ENCODE data around the gene ZFAND3. TPM values are rescaled to one million over a fixed set of nuclear protein-coding genes. Genes with fewer than 3 reads are reported as not detected.
A peak's percentile ranks its signal among the peaks of the same experiment; 100 is the strongest.
"Not testable (repeated sequence)": the region's sequence is repeated elsewhere in the genome, so short reads cannot be mapped to it uniquely, and the experiment has no call there.

ZFAND3 gene
- total RNA-seq, 1 donor: 27.7 TPM

DNA sequence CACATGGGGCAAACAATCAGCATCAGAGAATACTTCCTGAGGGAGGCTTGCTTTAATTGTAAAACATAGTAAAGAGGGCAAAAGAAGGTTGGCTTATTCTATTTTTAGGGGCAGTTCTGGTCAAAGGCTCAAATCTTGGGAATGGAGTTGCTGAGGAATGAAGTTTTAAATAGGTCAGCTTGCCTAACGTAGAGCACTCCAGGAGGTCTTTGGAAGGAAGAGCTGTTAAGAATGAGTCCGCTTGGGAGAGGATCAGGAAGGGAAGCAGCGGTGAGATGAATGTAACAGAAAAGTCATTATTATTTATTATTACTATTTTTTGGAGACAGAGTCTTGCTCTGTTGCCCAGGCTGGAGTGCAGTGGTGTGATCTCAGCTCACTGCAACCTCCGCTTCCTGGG, 108.7 kb downstream of the ZFAND3 start:
- no peak for DNase-seq (ENCODE audit: low read depth in 2 of 3, low spot score in 2 of 3)

DNA sequence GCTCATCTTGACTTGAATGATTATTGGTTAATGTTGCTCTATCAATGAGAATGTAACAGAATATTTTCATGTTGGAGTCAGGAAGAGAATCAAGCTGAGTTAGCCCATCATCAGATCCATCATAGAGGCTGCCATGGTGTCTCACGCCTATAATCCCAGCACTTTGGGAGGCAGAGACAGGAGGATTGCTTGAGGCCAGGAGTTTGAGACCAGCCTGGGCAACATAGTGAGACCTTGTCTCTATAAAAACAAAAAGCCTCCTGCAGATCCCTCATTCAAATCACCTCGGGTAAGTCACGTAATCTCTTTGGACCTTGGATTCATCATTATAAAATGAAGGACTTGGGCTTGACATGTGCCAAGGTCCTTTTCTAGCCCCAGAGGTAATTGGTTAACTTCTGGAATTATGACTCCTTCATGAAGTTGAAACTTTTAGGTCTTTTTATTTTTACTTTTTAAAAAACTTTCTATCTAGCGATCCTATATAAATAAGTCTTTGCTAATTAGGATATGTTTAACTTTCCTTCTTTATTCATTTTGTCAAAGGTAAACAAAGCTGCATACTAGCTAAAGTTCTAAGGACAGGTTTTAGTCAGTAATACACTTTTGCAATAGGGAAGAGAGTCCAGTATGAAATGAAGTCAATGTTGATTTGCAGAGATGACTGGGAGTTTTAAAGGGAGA, 110.9 kb downstream of the ZFAND3 start:
- no peak for DNase-seq (ENCODE audit: low read depth in 2 of 3, low spot score in 2 of 3)

DNA sequence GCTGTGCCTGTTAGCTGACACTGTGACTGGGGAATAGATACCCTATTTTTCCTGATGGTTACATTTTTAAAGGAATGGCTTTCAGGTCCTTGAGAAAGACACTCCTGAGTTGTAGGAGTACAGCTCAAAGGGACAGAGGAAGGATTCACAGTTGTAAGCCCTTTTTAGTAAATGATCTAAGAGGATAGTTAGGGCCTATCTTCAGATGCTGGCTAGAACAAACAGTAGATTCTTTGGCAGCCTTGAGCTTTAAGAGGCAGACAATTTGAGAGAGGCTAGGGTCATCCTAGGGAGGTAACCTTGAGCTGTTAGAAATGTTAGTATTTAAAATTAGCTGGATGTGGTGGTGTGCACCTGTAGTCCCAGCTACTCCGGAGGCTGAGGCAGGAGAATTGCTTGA, 111.5 kb downstream of the ZFAND3 start:
- DNase-seq (ENCODE audit: low read depth in 2 of 3, low spot score in 2 of 3): no peak

DNA sequence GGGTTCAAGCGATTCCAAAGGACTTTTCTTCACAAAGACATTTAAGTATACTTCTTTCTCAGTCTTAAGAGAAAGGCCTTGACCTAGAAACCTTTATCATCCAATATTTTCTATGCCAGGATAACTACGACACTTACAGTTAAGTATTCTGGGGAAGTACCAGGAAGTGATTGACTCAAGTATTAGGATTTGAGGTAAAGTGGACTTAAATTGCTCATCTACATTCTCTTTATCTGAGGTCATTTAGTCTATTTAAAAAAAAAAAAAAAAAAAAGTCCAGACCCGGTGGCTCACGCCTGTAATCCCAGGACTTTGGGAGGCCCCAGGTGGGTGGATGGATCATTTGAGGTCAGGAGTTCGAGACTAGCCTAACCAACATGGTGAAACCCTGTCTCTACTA, 114.7 kb downstream of the ZFAND3 start:
- no peak for DNase-seq (ENCODE audit: low read depth in 2 of 3, low spot score in 2 of 3)

DNA sequence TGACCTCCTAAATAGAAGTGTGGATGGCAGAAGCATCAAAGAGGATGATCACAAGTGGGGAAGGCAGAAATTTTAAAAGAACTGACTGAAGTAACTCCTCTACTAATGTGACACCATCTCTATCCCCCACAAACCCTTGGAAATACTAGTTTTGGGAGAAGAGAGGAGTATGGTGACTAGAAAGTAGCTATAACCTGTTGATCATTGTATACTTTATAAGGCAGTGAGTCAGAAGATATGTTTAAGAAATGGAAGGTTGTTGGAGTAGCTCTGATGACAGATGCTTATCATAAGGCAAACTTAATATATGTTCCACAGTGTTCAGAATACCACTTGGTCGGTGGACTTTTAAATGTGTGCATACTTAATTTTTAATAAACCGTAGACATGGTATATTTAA, 116.6 kb downstream of the ZFAND3 start:
- no peak for DNase-seq (ENCODE audit: low read depth in 2 of 3, low spot score in 2 of 3)

DNA sequence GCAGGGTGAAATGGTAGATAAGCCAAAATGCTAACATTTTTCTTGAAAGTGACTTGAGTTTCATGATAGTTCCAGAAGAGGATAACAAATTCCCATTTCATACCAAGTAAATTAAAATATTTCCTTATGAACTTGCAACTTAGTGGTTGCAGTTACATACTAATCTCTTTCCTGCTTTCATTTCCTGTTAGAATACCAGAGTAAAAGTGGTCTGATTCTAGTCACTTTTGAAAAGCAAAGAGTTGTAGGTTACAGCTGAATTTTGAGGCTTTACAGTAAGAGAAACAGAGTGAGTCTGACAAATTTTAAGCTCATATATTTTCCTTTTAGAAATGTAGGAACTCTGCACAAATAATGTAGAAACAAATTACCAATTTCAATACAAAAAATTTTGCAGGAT, 117.4 kb downstream of the ZFAND3 start:
- DNase-seq (ENCODE audit: low read depth in 2 of 3, low spot score in 2 of 3): peak in 2 of 3 donors; percentile 13 to 53

DNA sequence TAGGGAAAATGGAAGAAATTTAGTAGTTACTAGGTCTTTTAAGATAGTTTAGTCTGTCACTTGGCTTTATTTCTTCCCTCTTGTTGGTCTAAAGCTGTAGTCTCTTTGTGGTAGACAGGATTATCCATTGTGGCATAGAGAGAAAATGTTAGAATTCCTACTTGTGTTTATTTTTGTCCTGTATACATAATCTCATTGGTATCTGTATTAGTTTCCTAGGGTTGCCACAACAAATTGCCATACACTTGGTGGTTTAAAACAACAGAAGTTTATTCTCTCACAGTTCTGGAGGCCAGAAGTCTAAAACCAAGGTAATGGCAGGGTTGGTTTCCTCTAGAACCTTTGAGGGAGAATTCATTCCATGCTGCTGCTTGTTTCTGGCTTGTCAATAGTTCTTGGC, 119.4 kb downstream of the ZFAND3 start:
- no peak for DNase-seq (ENCODE audit: low read depth in 2 of 3, low spot score in 2 of 3)

DNA sequence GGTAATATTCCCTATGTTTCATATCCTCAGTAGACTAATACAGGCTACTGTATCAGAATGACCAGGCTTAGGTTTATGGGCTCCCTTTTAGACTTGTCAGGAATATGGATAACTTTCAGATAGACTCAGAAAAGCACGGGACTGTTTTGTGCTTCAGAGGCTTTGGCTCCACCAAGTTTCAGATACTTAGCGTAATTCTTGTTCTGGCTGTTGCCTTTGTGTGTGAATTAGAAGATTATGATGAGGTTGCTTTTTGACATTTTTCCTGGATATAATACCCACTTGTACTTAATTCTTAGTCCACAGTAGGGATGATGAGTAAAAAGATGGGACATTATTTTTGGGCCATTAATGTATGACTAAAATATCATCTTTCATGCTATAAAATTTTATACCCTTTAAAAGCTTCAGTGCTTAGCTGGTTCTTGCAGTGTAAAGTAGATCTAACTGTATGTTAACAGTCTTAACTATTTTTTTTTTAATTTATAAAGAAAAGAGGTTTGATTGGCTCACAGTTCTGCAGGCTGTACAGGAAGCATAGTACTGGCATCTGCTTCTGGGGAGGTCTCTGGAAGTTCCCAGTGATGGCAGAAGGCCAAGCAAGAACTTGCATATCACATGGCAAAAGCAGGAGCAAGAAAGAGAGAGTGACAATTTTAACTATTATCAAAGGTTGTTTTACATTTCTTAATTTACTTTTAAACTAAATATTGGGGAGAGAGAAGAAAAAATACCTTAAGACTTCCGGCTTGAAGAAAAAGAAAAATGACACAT, 120.7 kb downstream of the ZFAND3 start:
- peak in 2 of 3 donors; percentile 62 to 73 for DNase-seq (ENCODE audit: low read depth in 2 of 3, low spot score in 2 of 3)

DNA sequence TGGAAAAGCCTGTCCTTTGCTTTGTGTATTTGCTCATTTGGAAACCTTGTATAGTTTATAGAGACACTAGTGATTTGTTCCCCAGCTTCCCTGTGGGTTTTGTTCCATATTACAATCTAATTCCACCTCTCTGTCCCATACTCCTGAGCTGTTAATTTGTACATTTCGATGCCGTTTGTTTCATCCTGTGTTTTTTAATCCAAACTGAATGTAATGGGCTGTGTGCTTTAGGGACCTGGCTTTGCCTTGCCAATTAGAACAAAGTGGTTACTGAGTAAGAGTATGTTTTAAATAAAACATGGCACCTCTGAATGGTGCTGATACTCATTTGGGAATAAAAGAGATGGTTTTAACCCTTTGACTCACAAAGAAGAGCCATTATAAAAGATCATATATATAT, 122.3 kb downstream of the ZFAND3 start:
- no peak for DNase-seq (ENCODE audit: low read depth in 2 of 3, low spot score in 2 of 3)

DNA sequence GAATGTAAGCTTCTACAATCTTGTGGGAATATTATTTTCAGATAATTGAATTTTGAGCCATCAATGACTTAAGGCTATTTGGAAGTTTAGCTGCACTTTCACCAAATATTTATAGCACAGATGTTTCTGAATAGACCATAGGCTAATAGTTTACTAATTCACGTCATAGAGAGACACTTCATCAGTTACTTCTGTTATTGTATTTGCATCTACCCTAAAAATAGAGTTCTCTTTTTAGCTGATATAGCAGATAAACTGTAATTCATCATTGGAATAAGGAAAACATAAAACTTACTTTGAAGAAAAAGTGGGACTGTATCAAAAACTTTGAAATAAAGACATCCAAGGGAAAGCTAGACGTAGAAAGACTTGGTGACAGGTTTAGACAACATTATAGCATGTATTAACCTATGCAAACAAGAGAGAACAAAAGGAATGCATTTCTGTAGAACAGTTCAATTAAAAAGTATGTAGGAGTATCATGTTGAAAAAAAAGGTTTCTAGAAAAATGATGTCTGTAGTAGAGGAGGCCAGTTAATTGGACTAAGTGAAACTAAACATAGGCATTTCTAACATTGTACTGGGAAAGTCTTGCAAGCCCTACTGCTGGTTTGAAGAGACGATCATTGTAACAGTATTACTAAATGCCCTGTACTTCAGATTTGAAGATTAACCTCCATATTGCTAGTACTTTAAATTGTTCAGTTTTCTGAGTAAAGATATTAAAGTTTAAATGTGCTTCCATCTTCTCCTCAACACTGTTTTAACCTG, 123.3 kb downstream of the ZFAND3 start:
- DNase-seq (ENCODE audit: low read depth in 2 of 3, low spot score in 2 of 3): no peak

DNA sequence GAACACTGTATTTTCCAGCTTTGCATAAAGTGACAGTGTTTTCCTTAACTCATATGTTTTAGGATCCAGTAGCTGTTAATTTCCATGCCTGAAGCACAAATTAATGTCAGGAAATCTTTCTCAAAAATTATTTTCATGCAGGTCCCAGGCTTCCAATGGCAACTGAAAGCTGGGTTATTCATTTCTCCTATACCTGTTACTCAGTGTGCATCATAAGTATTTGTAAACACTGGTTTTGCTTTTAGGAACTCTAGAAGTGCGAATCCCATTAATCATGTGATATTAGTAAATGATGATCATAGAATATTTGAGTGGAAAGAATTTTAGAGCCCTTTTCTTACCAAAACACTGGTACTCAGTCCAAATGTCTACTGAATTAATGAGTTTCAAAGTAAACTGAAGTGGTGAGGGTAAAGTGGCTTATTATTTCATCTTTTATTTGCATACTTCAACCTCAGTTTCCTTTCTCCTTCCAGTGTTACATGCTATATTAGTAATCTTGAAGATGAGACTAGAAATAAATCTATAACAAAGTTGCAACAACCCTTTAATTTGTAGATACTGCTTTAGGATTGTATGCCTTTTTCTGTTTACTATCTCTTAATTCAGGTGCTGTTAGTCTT, 124.0 kb downstream of the ZFAND3 start:
- no peak for DNase-seq (ENCODE audit: low read depth in 2 of 3, low spot score in 2 of 3)

DNA sequence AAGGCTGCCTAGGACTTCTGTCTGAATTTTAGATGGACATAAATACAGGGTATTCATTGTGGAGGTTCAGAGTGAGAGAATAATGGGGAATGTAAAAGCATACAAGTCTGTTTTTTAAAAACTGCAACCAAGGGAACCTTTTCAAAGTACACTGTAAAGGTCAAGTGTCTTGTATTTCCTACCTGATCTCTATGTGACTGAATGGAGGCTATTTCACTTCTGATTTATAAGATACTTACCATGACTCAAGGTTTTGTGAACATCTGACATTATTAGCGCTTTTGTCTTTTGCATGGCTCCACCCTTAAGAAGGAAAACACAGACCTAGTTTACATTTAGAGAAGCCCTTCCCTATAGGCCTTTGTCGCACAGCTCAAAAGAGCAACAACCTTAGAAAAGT, 126.5 kb downstream of the ZFAND3 start:
- DNase-seq (ENCODE audit: low read depth in 2 of 3, low spot score in 2 of 3): no peak

DNA sequence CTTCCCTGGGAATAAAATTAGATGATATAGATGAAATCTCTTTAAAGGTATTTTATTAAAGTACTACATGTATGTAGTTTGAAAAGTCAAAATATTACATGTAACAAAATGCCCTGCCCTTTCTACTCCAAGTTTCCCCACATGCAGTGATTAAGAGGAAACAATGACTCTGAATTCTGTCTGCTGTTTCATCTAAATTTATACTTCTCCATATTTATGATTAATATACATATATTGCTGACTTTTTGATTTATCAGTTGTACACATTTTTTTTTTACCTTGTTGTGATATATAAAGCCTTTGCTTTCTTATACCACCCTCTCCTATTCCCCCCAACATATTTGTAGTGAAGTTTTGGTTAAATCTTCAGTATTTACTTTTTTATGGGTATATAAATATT, 127.9 kb downstream of the ZFAND3 start:
- no peak for DNase-seq (ENCODE audit: low read depth in 2 of 3, low spot score in 2 of 3)

DNA sequence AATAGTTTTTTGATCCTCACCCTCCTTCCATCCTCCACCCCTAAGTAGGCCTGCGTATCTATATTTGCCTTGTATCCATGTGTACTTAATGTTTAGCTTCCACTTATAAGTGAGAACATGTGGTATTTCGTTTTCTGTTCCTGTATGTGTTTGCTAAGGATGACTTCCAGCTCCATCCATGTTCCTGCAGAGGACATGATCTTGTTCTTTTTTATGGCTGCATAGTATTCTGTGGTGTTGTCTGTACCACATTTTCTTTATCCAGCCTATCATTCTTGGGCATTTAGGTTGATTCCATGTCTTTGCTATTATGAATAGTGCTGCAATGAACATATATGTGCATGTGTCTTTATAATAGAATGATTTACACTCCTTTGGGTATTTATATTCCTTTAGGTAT, 129.1 kb downstream of the ZFAND3 start:
- DNase-seq (ENCODE audit: low read depth in 2 of 3, low spot score in 2 of 3): not testable (repeated sequence)

DNA sequence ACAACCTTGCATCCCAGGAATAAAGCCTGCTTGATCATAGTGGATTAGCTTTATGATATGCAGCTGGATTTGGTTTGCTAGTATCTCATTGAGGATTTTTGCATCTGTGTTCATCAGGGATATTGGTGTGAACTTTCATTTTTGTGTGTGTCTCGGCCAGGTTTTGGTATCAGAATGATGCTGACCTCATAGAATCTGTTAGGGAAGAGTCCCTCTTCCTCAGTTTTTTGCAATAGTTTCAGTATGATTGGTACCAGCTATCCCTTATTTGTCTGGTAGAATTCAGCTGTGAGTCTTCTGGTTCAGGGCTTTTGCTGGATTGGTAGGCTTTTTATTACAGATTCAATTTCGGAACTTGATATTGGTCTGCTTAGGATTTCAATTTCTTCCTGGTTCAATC, 132.5 kb downstream of the ZFAND3 start:
- no peak for DNase-seq (ENCODE audit: low read depth in 2 of 3, low spot score in 2 of 3)

DNA sequence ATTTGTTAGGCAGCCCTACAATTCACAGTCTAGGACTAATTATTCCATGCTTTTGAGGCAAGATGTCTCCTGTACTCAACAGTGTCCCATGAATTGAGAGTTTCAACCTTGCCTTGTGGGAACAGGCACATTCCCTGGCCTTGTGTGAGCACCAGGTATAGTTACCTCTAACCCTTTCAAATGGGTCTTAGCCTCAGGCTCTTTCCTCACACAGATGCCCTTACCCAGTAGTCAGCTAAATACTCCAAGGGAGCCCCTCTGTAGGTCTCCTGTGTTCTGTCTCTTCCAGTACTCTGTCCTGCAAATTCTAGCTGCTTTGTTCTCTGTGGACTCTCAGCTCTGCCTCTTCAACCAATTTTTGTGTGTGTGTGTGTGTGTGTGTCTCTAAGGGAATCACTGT, 135.3 kb downstream of the ZFAND3 start:
- DNase-seq (ENCODE audit: low read depth in 2 of 3, low spot score in 2 of 3): no peak

DNA sequence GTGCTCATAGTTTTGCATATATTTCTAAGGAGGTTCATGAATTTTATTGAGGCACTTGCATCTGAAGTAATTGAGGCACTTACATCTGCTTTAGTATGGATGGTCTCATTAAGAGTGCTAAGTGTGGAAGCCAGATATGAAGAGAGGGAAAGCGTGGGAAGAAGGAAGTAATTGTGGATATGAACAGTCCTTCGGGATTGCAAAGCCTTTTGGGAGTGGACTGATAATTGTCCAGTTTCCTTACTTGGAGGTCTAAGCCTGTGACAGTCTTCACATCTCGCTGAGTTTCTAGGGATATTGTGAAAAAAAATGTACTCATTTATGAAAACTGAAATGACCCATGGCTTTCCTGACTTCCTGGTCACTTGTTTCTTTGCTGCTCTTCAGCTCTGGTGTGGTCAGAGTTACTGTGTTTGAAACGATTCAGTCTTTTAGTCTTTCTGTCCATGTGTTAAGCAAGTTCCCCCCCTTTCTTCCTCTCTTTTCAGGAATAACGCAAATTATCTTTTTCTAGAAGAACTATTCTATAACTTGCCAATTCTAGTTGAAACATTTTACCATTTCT, 137.3 kb downstream of the ZFAND3 start:
- no peak for DNase-seq (ENCODE audit: low read depth in 2 of 3, low spot score in 2 of 3)

DNA sequence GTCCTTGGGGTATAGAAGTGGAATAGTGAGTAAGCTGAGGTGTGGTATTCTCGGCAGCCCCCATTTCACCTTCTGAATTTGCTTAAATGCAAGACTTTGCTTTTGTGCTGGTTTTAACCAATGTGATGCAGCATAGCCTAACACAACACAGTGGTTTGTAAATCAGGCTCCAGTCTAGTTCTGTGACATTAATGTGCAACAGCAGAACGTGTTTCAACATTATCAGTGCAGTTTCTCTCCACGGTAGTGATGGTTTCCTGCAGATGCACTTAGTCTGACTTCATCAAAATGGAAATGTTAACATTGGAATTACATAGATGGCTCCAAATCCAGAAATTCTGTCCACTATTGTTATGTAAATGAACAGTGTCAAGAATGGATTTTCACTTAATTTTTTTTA, 139.5 kb downstream of the ZFAND3 start:
- no peak for DNase-seq (ENCODE audit: low read depth in 2 of 3, low spot score in 2 of 3)

DNA sequence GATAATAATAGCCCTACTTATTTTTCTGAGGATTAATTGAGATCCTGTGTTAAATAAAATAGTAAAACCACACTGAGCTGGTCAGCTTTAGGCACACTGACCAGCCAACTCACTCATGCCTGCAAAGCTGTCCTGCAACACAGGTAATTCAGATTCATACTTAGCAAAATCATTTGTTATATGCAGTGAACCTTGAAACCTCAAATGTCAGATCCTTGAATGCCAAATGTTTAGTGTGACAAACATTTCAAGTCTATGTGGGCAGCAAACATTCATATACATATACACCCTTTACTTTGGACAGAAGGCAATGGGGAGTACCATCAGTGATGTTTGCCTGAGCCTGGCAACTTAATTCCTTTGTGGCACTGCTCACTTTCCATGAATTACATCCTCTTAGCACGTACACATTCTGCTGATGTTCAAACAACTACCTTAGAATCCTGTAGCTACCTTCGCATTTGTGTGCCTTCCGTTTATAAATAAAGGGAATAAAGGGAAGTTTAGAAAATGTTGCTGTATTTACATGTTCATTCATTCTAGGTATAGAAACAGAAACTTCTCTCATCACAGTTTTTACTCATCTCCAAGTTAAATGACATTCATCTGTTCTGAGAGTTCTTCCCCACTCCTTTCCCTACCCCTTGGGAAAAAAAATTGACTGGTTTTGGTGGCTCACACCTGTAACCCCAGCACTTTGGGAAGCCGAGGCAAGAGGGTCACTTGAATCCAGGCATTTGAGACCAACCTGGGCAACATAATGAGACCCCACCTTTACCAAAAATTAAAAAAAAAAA, 140.8 kb downstream of the ZFAND3 start:
- no peak for DNase-seq (ENCODE audit: low read depth in 2 of 3, low spot score in 2 of 3)

DNA sequence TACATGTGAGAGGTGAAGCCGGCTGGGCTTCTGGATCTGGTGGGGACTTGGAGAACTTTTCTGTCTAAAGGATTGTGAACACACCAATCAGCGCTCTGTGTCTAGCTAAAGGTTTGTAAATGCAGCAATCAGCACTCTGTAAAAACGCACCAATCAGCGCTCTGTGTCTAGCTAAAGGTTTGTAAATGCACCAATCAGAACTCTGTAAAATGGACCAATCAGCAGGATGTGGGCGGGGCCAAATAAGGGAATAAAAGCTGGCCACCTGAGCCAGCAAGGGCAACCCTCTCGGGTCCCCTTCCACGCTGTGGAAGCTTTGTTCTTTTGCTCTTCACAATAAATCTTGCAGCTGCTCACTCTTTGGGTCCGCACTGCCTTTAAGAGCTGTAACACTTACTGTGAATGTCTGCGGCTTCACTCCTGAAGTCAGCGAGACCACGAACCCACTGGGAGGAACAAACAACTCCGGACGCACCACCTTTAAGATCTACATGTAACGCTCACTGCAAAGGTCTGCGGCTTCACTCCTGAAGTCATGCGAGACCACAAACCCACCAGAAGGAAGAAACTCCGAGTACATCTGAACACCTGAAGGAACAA, 143.1 kb downstream of the ZFAND3 start:
- not testable (repeated sequence) for DNase-seq (ENCODE audit: low read depth in 2 of 3, low spot score in 2 of 3)

Measured in hematopoietic multipotent progenitor cell (in vitro differentiated cells).